Ovary (tissue), 9 donors: ENCODE data around the gene NUMA1. TPM values are rescaled to one million over a fixed set of nuclear protein-coding genes. Genes with fewer than 3 reads are reported as not detected.

Experiments
- DNase-seq, 5 donors: peaks; one replicate each; pipeline ENCODE4 v3.0.0-alpha.2; 2019 to 2020
- H3K27ac ChIP-seq, 2 donors: fragments of 200-600 bp; one replicate each; pipeline versions ENCODE4 v1.5.1 to v1.8.0; 2019 to 2022
- H3K27me3 ChIP-seq: fragments of 200-600 bp; one replicate; pipeline ENCODE4 v1.8.0; 2022
- H3K36me3 ChIP-seq: fragments of 200-600 bp; sonication (generic); one replicate; pipeline ENCODE4 v1.5.1; 2019
- H3K4me1 ChIP-seq: one replicate; pipeline ENCODE4 v1.8.1; 2013; ENCODE audit warnings: mild to moderate bottlenecking, moderate library complexity; ENCODE audit not compliant: insufficient read depth
- H3K4me3 ChIP-seq: fragments of 200-600 bp; sonication (generic); one replicate; pipeline ENCODE4 v1.5.1; 2017
- H3K9me3 ChIP-seq, 2 donors: fragments of 200-600 bp in 1 of 2; sonication (generic) in 1 of 2; one replicate each; pipeline versions ENCODE4 v1.5.1 to v1.8.1; 2013 to 2019; ENCODE audit warnings: mild to moderate bottlenecking in 1 of 2, moderate library complexity in 1 of 2
- CTCF ChIP-seq, 3 donors: fragments of 450-650 bp in 2 of 3; fragments of 200-600 bp in 1 of 3; IDR thresholded peaks; one replicate each; pipeline versions ENCODE4 v1.5.1 to v1.8.0; 2016 to 2022; ENCODE audit warnings: antibody characterized with exemption in 3 of 3, mild to moderate bottlenecking in 1 of 3
- EP300 ChIP-seq: sonication (generic); formaldehyde crosslinking; IDR thresholded peaks from one replicate; pipeline ENCODE4 v1.6.1; 2017; ENCODE audit warnings: antibody characterized with exemption
- POLR2A ChIP-seq: fragments of 450-650 bp; IDR thresholded peaks from one replicate; pipeline ENCODE4 v1.6.1; 2017; ENCODE audit warnings: antibody characterized with exemption, mild to moderate bottlenecking, moderate library complexity
- WGBS, 3 donors: extraction: QIAGEN DNeasy Blood & Tissue Kit in 1 of 3; methylation state at CpG; one replicate each; pipeline versions ENCODE4 v1.1.5 to v1.1.7; 2013 to 2017; 5-methylcytosine and 5-hydroxymethylcytosine counted together
- intact Hi-C, 4 donors: fragments of 100-400 bp; cut with DNase I; formaldehyde crosslinking; loops; one replicate each; pipeline versions ENCODE4 v1.11.0 to v1.15.1; 2022 to 2023
- polyA plus RNA-seq, 2 donors: library from polyadenylated mRNA; stranded (reverse); fragments of 200-250 nt in 1 of 2; fragments of 350-450 nt in 1 of 2; fragmentation: Illumina TruSeq in 1 of 2; extraction: RNeasy Lipid Tissue Mini Kit (QIAGEN cat#74804) in 1 of 2; gene quantifications; one replicate each; pipeline ENCODE4 v1.2.3, GENCODE V29; 2013 to 2014
- total RNA-seq, 7 donors: library from RNA; depleted of rRNA in 2 of 7; stranded (reverse); fragments of >200 nt in 2 of 7; fragmentation: NEBNext Ultra II Directional in 3 of 7; extraction: Animal tissue kit (Norgen Biotek cat#: 25700) in 3 of 7; gene quantifications; one replicate each; pipeline versions ENCODE4 v1.1.0 to v1.2.4, GENCODE V29; 2016 to 2023
- donor health status: DM: no; HTN: no; CAD: no; lungs with moderate emphysema.
- donor health status: DM: no; HTN: no; CAD: no.
- donor health status: Bipolar disorder and iron deficiency.
- donor health status: DM: yes; HTN: yes; CAD: no.
- donor health status: DM: no; HTN: no; CAD: no.
- donor health status: DM: yes; HTN: yes; CAD: no.

The NUMA1 gene
- total and polyA plus RNA-seq, 9 donors = 156 to 270 (median 235) TPM

DNA sequence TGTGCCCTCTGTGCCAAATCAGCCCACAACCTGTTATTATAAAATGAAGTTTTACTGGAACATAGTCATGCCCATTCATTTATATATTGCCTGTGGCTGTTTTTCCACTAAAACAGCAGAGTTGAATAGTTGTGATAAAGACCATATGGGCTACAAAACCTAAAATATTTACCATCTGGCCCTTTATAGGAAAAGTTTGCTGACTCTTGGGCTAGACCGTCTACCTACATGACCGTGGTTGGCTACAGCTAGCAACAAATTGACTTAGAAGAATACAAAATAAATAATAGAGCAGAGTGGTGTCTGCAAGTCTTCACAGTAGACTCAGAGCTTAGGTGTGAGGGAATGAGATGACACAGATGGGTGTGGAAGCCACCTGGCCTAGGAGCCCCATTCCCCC, 92.8 kb downstream of the NUMA1 start:
- Histone ChIP-seq H3K9me3 (no peaks in the 10 kb centered on the region), H3K36me3 (no peaks in the 10 kb centered on the region), H3K4me3 (no peak overlapping the region), H3K27ac (no peak overlapping the region), H3K4me1 (peaks cover 3% of the 10 kb centered on the region), H3K27me3 (no peaks in the 10 kb centered on the region)
- intact Hi-C loops = no loop called here
- no peak for TF ChIP-seq CTCF (IDR thresholded peaks at IDR 0.05)
- no peak for TF ChIP-seq EP300
- no peak for TF ChIP-seq POLR2A
- 16 to 32% (median 26%) methylated on average over 2 of the region's 2 CpGs for WGBS, 3 donors
- DNase-seq = no peak

DNA sequence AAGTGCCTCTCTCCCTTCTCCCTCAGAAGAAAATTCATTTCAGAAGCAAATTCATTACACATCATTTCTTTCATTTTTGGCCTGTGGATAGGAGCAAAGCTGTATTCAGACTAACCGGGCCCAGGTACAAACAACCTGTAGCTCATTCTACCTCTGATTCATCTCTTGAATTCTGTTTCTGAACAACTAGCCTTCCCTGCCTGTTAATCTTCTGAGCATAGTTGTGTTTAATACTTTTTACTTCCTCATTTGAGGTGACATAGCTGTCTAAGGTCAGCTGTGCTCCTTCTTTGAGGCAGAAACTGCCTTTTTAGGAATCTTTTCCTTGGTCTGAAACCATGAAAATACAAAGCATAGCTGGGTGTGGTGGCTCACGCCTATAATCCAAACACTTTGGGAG, 94.2 kb downstream of the NUMA1 start:
- intact Hi-C loops = no loop called here
- 90 to 94% (median 93%) methylated on average over 2 of the region's 2 CpGs for WGBS, 3 donors
- DNase-seq = no peak
- peaks cover 3% of the 10 kb centered on the region for H3K4me1 ChIP-seq
- H3K9me3 ChIP-seq = no peaks in the 10 kb centered on the region
- H3K36me3 ChIP-seq = no peaks in the 10 kb centered on the region
- no peak overlapping the region for H3K27ac ChIP-seq
- H3K4me3 ChIP-seq = no peak overlapping the region
- TF ChIP-seq CTCF (IDR thresholded peaks at IDR 0.05) (no peak), POLR2A (no peak), EP300 (no peak)
- H3K27me3 ChIP-seq = no peaks in the 10 kb centered on the region

DNA sequence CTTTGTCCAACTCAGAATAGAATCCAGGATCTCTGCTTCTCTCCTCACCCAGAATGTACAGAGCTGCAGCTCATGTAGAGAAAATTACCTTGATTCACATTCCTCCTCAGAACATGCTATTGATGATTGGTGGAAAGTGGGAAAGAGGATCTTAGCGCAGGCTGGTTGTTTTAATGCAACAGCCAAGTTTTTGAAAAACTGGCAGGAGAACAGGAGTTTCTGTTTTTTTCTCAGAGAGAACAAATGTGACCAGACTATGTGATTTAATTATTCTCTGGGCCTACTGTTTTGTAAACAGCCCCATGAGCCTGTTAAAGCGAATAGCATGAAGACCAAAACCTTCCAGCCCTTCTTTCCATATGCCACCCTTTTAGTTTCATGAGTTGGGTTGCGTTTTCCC, 100.7 kb downstream of the NUMA1 start:
- Histone ChIP-seq H3K27ac (no peak overlapping the region), H3K4me3 (no peak overlapping the region), H3K36me3 (no peaks in the 10 kb centered on the region), H3K4me1 (no peaks in the 10 kb centered on the region), H3K27me3 (no peaks in the 10 kb centered on the region), H3K9me3 (no peaks in the 10 kb centered on the region)
- WGBS, 3 donors = 40 to 55% (median 54%) methylated on average over 3 of the region's 3 CpGs
- TF ChIP-seq EP300 (no peak), POLR2A (no peak), CTCF (IDR thresholded peaks at IDR 0.05) (no peak)
- DNase-seq = no peak
- intact Hi-C loops = loop anchor here in 1 of 4 donors (10.0 kb wide), 1 partner anchor 155 kb away; the partner anchor contains the start of gene FOLR3

DNA sequence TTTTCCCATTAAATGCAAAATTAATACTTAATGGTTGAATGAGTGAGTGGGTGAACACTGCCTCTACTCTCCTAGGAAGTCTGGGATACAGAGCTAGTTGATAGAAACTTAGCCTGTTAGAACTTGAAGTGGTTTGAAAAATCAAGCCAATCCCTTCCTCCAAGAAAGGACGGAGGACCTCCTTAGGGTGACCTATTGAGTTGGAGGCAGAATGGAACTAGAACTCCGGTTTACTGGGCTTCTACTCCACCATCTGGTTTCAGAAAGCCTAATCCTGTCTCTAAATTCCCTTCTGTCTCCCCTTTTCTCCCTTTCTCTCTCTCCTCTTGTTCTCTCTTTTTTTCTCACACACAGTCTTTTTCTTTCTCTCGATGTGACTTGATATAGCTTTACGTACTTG, 101.2 kb downstream of the NUMA1 start:
- Histone ChIP-seq H3K36me3 (no peaks in the 10 kb centered on the region), H3K9me3 (no peaks in the 10 kb centered on the region), H3K27ac (no peak overlapping the region), H3K4me3 (no peak overlapping the region), H3K27me3 (no peaks in the 10 kb centered on the region), H3K4me1 (no peaks in the 10 kb centered on the region)
- intact Hi-C loops = loop anchor here in 1 of 4 donors (10.0 kb wide), 1 partner anchor 156 kb away; the partner anchor contains the start of gene FOLR3
- TF ChIP-seq POLR2A (no peak), CTCF (IDR thresholded peaks at IDR 0.05) (no peak)
- 90 to 94% (median 93%) methylated on average over 4 of the region's 4 CpGs for whole genome bisulfite sequencing, 3 donors
- no peak for DNase-seq
